HepG2 (cell line): ENCODE measurements around the gene TRPM6. TPM values are rescaled to one million over a fixed set of nuclear protein-coding genes. Genes with fewer than 3 reads are reported as not detected.

ENCODE experiments used
- ATAC-seq: fragments of 200-7000 bp; cut with Tn5 transposase; 3 replicates; pipeline ENCODE4 v1.9.1; 2020; ENCODE audit warnings: mild to moderate bottlenecking, moderate library complexity
- BruUV-seq: library from RNA; stranded (reverse); fragments of 400-500 nt; replicated peaks from 2 replicates; lab custom pipeline; 2021; lab: Mats Ljungman, UMichigan
- CTCF ChIA-PET: fragments of 300-600 bp; formaldehyde crosslinking; extraction: SDS; loops from one replicate; lab custom pipeline; 2021; ENCODE audit warnings: low total read pairs, inconsistent platforms, low intra/inter-chr PET ratio; lab: Yijun Ruan, JAX
- POLR2A ChIA-PET: fragments of 350-600 bp; sonication (Branson Sonifier 250); formaldehyde crosslinking; loops from one replicate; lab custom pipeline; 2020; ENCODE audit warnings: antibody characterized with exemption, inconsistent platforms; lab: Yijun Ruan, JAX
- DNase-seq: peaks from one replicate; pipeline ENCODE4 v3.0.0-alpha.2; 2015; ENCODE audit warnings: low spot score
- FAIRE-seq: peaks from 3 replicates; lab custom pipeline; 2011; peaks lifted over from hg19 to GRCh38; lab: Jason Lieb, UNC
- H2AFZ ChIP-seq: one replicate; pipeline ENCODE4 v1.6.1; 2011; ENCODE audit warnings: low read length, inconsistent platforms
- H3K27ac ChIP-seq: fragments of 300-600 bp; 3 replicates; pipeline ENCODE4 v1.8.0; 2011; ENCODE audit warnings: mixed run types, mild to moderate bottlenecking, mixed read lengths, low read length, inconsistent platforms; ENCODE audit not compliant: insufficient read depth; ENCODE audit errors: extremely low read length
- H3K27me3 ChIP-seq, 2 experiments: fragments of 200-600 bp in 1 of 2; 2 replicates in 1 of 2; 3 replicates in 1 of 2; pipeline versions ENCODE4 v1.6.0 to v1.8.0; 2011; ENCODE audit warnings: low read length in 2 of 2, mild to moderate bottlenecking in 2 of 2, moderate library complexity in 2 of 2, inconsistent platforms in 1 of 2; ENCODE audit not compliant: insufficient read depth in 2 of 2, control insufficient read depth in 1 of 2
- H3K36me3 ChIP-seq, 2 experiments: fragments of 200-600 bp in 1 of 2; replicated peaks in 1 of 2; 2 replicates in 1 of 2; 3 replicates in 1 of 2; pipeline versions ENCODE4 v1.5.1 to v1.8.0; 2011; ENCODE audit warnings: low read length in 2 of 2, inconsistent platforms in 1 of 2; ENCODE audit not compliant: insufficient read depth in 2 of 2, control insufficient read depth in 1 of 2
- H3K4me1 ChIP-seq: 2 replicates; pipeline ENCODE4 v1.5.1; 2012; ENCODE audit warnings: low read length, inconsistent platforms; ENCODE audit not compliant: insufficient read depth
- H3K4me2 ChIP-seq: 2 replicates; pipeline ENCODE4 v1.6.0; 2011; ENCODE audit warnings: low read depth, low read length, inconsistent platforms
- H3K4me3 ChIP-seq, 3 experiments: fragments of 200-600 bp in 1 of 3; sonication (generic), shearing (Covaris generic) in 1 of 3; replicated peaks in 1 of 3; 2 replicates each; pipeline ENCODE4 v1.5.1; 2011 to 2016; ENCODE audit warnings: low read length in 3 of 3, inconsistent platforms in 2 of 3, low read depth in 2 of 3, mild to moderate bottlenecking in 2 of 3, control low read depth in 1 of 3, mixed read lengths in 1 of 3; ENCODE audit not compliant: insufficient read depth in 1 of 3
- H3K79me2 ChIP-seq: one replicate; pipeline ENCODE4 v1.6.1; 2011; ENCODE audit warnings: low read length, inconsistent platforms; ENCODE audit not compliant: insufficient read depth
- H3K9ac ChIP-seq: 2 replicates; pipeline ENCODE4 v1.6.0; 2011; ENCODE audit warnings: mild to moderate bottlenecking, low read depth, low read length, inconsistent platforms; ENCODE audit not compliant: insufficient read depth
- H3K9me3 ChIP-seq: 2 replicates; pipeline ENCODE4 v1.5.1; 2012; ENCODE audit warnings: mild to moderate bottlenecking, low read length
- H4K20me1 ChIP-seq: 2 replicates; pipeline ENCODE4 v1.6.0; 2011; ENCODE audit warnings: inconsistent platforms, mild to moderate bottlenecking, low read length, moderate library complexity; ENCODE audit not compliant: insufficient read depth
- CHD4 ChIP-seq: fragments of 200-600 bp; sonication (generic); IDR thresholded peaks from 2 replicates; pipeline ENCODE4 v1.7.0; 2017; ENCODE audit warnings: mild to moderate bottlenecking, low read length, borderline replicate concordance
- KDM1A ChIP-seq: IDR thresholded peaks from 2 replicates; pipeline ENCODE4 v1.6.1; 2016; ENCODE audit warnings: missing compliant biosample characterization
- LRRFIP1 ChIP-seq: sonication (generic); formaldehyde crosslinking; conservative IDR thresholded peaks from 2 replicates; pipeline ENCODE4 v1.4.0; 2020; ENCODE audit warnings: missing genetic modification reagents
- SNRNP70 ChIP-seq: fragments of 200-400 bp; formaldehyde crosslinking; IDR thresholded peaks from 2 replicates; pipeline ENCODE4 v1.6.1; 2017; ENCODE audit warnings: mild to moderate bottlenecking, low read depth, low read length, moderate library complexity
- THYN1 ChIP-seq: sonication (generic); formaldehyde crosslinking; IDR thresholded peaks from 2 replicates; pipeline ENCODE4 v1.8.1; 2023; ENCODE audit warnings: low read depth, mild to moderate bottlenecking, moderate library complexity, missing genetic modification reagents, borderline replicate concordance
- ZMYM3 ChIP-seq: sonication (generic); formaldehyde crosslinking; IDR thresholded peaks from 2 replicates; pipeline ENCODE4 v1.5.1; 2020; ENCODE audit warnings: mild to moderate bottlenecking, missing genetic modification reagents
- ZNF629 ChIP-seq: sonication (generic); formaldehyde crosslinking; conservative IDR thresholded peaks from 2 replicates; pipeline ENCODE4 v1.5.0; 2020; ENCODE audit warnings: missing genetic modification reagents
- ZNF790 ChIP-seq: sonication (generic); formaldehyde crosslinking; IDR thresholded peaks from 2 replicates; pipeline ENCODE4 v1.8.0; 2022; ENCODE audit warnings: missing genetic modification reagents, mild to moderate bottlenecking, borderline replicate concordance
- WGBS: methylation state at CpG from one replicate; pipeline ENCODE4 v1.1.6; 2017; ENCODE audit warnings: low lambda C conversion rate; 5-methylcytosine and 5-hydroxymethylcytosine counted together
- in situ Hi-C: cut with HindIII; loops from 2 replicates; pipeline ENCODE4 v1.10.0; 2017; ENCODE audit warnings: low pct_unique_long_range_greater_than_20kb; ENCODE audit not compliant: extremely low pct_ligation_motif_present
- intact Hi-C: fragments of 100-400 bp; cut with micrococcal nuclease; formaldehyde crosslinking; loops from one replicate; pipeline ENCODE4 v1.10.0; 2022; ENCODE audit not compliant: unreplicated experiment
- polyA plus RNA-seq, 8 experiments: library from polyadenylated mRNA; depleted of rRNA in 3 of 8; stranded (reverse) in 7 of 8; unstranded in 1 of 8; fragments of >200 nt; fragmentation: Illumina TruSeq in 4 of 8; extraction: Trizol in 4 of 8; gene quantifications; 2 replicates each; pipeline versions ENCODE4 v1.2.1 to v1.2.3, GENCODE V29; 2011 to 2016; ENCODE audit warnings: low read depth in 4 of 8, missing spikeins in 1 of 8, mixed read lengths in 1 of 8; ENCODE audit not compliant: insufficient read depth in 1 of 8
- total RNA-seq, 5 experiments: library from RNA; depleted of rRNA; stranded (reverse); fragments of >200 nt; fragmentation: Illumina TruSeq; extraction: Trizol; gene quantifications; 2 replicates each; pipeline ENCODE4 v1.2.3, GENCODE V29; 2016; ENCODE audit warnings: low read depth in 1 of 5

Gene TRPM6
- total and polyA plus RNA-seq, 2 of the 13 experiments (the other 11 are each of a cell fraction or from before 2014, with no cell fraction given), result 0.01 to 0.09 TPM

- Histone ChIP-seq H3K4me3 (peak overlapping the region; percentile 49 to 78 (median 73)), H3K9me3 (no peaks in the 10 kb centered on the region)
- WGBS, result 0% methylated on average over 4 of the region's 4 CpGs
- peak; percentile 87; the same call in 1 of the 2 replicates for TF ChIP-seq CHD4
- TF ChIP-seq LRRFIP1 (CRISPR knock-in tag), result no peak
- TF ChIP-seq ZMYM3, result peak; percentile 80
- no peak for TF ChIP-seq THYN1 (CRISPR knock-in tag)
- peak; percentile 62; the same call in 1 of the 2 replicates for TF ChIP-seq KDM1A (CRISPR knock-in tag)
- TF ChIP-seq SNRNP70, result no peak
- TF ChIP-seq ZNF790 (CRISPR knock-in tag), result no peak
- TF ChIP-seq ZNF629 (CRISPR knock-in tag), result peak; percentile 97
- TF ChIP-seq, all 625 proteins: peak for 4
- peak overlapping the region; percentile 64 for H2AFZ ChIP-seq
- no peaks in the 10 kb centered on the region for H3K79me2 ChIP-seq
- no TSS peak for BruUV-seq
- in situ Hi-C loops, result no loop called here
- H3K4me2 ChIP-seq, result peak overlapping the region; percentile 77
- FAIRE-seq (no peak), DNase-seq (no peak), ATAC-seq (no peak)
- no peaks in the 10 kb centered on the region for H4K20me1 ChIP-seq
- ChIA-PET POLR2A (no interaction called here), CTCF (no interaction called here)
- intact Hi-C loops, result loop anchor here (1.0 to 2.0 kb wide), 3 partner anchors 52 to 114 kb away; no protein-coding TSS in a partner anchor
- no peak overlapping the region for H3K27ac ChIP-seq
- H3K36me3 ChIP-seq, result no peaks in the 10 kb centered on the region
- H3K27me3 ChIP-seq, result no peaks in the 10 kb centered on the region
- H3K9ac ChIP-seq, result no peak overlapping the region
- peaks cover 15% of the 10 kb centered on the region for H3K4me1 ChIP-seq
These were observed 255 bp upstream of the TRPM6 start for GRCh38 chr9:74887981-74888370.
